Ishikawa (cell line): ENCODE data around the gene KIAA1755.

ENCODE experiments used
- NFIC ChIP-seq: IDR thresholded peaks from 2 replicates; pipeline ENCODE4 v1.6.1; 2012
- USF1 ChIP-seq: IDR thresholded peaks from 2 replicates; pipeline ENCODE4 v1.6.1; 2012
- ZBTB7A ChIP-seq: IDR thresholded peaks from 2 replicates; pipeline ENCODE4 v1.6.1; 2012; ENCODE audit warnings: low read depth

DNA sequence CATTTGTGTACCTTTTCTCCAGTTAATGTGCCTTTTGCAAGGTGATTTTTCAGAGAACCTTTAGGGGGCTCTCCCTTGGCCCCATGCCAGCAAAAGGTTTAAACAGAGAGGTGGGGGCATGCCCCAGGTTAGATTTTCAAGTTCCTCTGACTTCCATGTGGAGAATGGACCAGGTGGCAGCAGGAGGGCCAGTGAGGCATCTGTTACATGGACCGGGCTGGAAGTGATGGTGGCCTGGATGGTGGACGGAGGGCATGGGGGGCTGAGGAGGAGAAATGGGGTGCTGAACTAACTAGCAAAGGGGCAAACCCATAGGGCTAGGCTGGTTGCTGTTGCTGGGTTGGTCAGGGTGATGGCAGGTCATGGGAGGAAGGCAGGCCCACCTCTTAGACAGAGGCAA, 22.7 kb upstream of the KIAA1755 start:
- TF ChIP-seq ZBTB7A (no peak), NFIC (no peak), USF1 (no peak)
